Natural killer cell (primary cell): ENCODE results near the gene ZNF830. TPM values are rescaled to one million over a fixed set of nuclear protein-coding genes. Genes with fewer than 3 reads are reported as not detected.

Experiments used
- ATAC-seq, 3 donors: fragments of 150-1000 bp in 2 of 3; fragments of 200-7000 bp in 1 of 3; cut with Tn5 transposase; 1 replicate in 1 of 3; 2 replicates in 2 of 3; pipeline ENCODE4 v1.10.0; 2021; ENCODE audit warnings: mild to moderate bottlenecking in 2 of 3, moderate library complexity in 2 of 3
- DNase-seq, 2 donors: peaks; one replicate each; pipeline versions ENCODE4 v3.0.0 to v3.0.0-alpha.2; 2013 to 2021; ENCODE audit warnings: mixed read lengths in 1 of 2
- H3K27ac ChIP-seq: one replicate; pipeline ENCODE4 v1.5.1; 2013; ENCODE audit warnings: mild to moderate bottlenecking, low read length
- H3K27me3 ChIP-seq: one replicate; pipeline ENCODE4 v1.6.1; 2013; ENCODE audit warnings: low read length; ENCODE audit not compliant: control insufficient read depth, insufficient read depth
- H3K36me3 ChIP-seq: one replicate; pipeline ENCODE4 v1.6.1; 2013; ENCODE audit warnings: low read length; ENCODE audit not compliant: control insufficient read depth, insufficient read depth
- H3K4me1 ChIP-seq: one replicate; pipeline ENCODE4 v1.6.1; 2013; ENCODE audit warnings: low read length; ENCODE audit not compliant: control insufficient read depth, insufficient read depth
- H3K4me3 ChIP-seq: one replicate; pipeline ENCODE4 v1.5.1; 2013; ENCODE audit warnings: low read length
- H3K9me3 ChIP-seq: one replicate; pipeline ENCODE4 v1.6.1; 2013; ENCODE audit warnings: low read length; ENCODE audit not compliant: control insufficient read depth, insufficient read depth
- H3K27ac Mint-ChIP-seq, 2 donors: one replicate each; pipeline ENCODE4 v1.8.0; 2022; ENCODE audit warnings: mild to moderate bottlenecking in 2 of 2, mixed read lengths in 2 of 2, moderate library complexity in 1 of 2
- H3K27me3 Mint-ChIP-seq, 2 donors: one replicate each; pipeline ENCODE4 v1.8.0; 2022; ENCODE audit warnings: low read depth in 2 of 2, mixed read lengths in 2 of 2
- H3K36me3 Mint-ChIP-seq: one replicate; pipeline ENCODE4 v1.8.0; 2022; ENCODE audit warnings: mixed read lengths
- H3K4me1 Mint-ChIP-seq, 2 donors: one replicate each; pipeline ENCODE4 v1.8.0; 2022; ENCODE audit warnings: mixed read lengths in 2 of 2
- H3K4me3 Mint-ChIP-seq: one replicate; pipeline ENCODE4 v1.8.0; 2022; ENCODE audit warnings: mild to moderate bottlenecking, moderate library complexity, mixed read lengths
- H3K9me3 Mint-ChIP-seq, 2 donors: one replicate each; pipeline ENCODE4 v1.8.0; 2022; ENCODE audit warnings: mixed read lengths in 2 of 2
- WGBS: methylation state at CpG from one replicate; pipeline ENCODE4 v1.1.7; 2013; ENCODE audit warnings: missing lambda C conversion rate; ENCODE audit not compliant: insufficient coverage; 5-methylcytosine and 5-hydroxymethylcytosine counted together
- intact Hi-C: fragments of 100-400 bp; cut with micrococcal nuclease; formaldehyde crosslinking; loops from one replicate; pipeline ENCODE4 v1.14.2; 2022
- total RNA-seq, 4 donors: library from RNA; stranded (reverse); fragments of 120-200 nt in 1 of 4; gene quantifications; one replicate each; pipeline versions ENCODE4 v1.2.3 to v1.2.4, GENCODE V29; 2013 to 2022
- TF ChIP-seq, protein P1 (sequence below): fragments of 200-600 bp; IDR thresholded peaks from one replicate; pipeline ENCODE4 v1.8.0; 2022; ENCODE audit warnings: antibody characterized with exemption

The ZNF830 gene
- total RNA-seq, 3 donors from 2014 or later (not counting 1 experiment from before 2014, with no cell fraction given): 33.2 to 44.4 (median 34.3) TPM

DNA sequence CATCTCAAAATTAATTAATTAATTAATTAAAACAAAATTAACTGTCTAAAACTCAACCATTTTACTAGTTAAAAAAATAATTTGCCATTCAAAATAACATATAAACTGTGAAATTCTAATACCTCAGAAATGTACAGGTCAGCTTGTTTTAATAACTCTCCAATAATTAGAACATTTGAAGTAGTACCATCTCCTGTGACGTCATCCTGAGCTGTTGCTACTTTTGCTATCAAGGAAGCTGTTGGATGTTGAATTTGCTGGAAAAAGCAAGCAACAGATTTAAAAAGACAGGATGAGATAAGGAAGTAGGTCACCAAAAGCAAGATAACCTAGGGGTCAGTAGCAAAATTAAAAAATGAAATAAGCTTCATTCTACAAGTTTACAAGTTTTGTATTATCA, 2.9 kb upstream of the ZNF830 start:
- ATAC-seq (no peak), DNase-seq (no peak)
- Mint-ChIP-seq H3K27ac (no peak overlapping the region), H3K4me3 (peak overlapping the region; percentile 38), H3K27me3 (peaks cover 17 to 24% of the 10 kb centered on the region in 2 donors), H3K36me3 (peaks cover 8% of the 10 kb centered on the region), H3K4me1 (peaks cover 22 to 26% of the 10 kb centered on the region in 2 donors), H3K9me3 (peaks cover 0 to 4% of the 10 kb centered on the region in 2 donors)
- Histone ChIP-seq H3K27me3 (no peaks in the 10 kb centered on the region), H3K4me3 (no peak overlapping the region), H3K36me3 (peaks cover under 1% of the 10 kb centered on the region), H3K9me3 (no peaks in the 10 kb centered on the region), H3K27ac (no peak overlapping the region), H3K4me1 (peaks cover 15% of the 10 kb centered on the region)
- intact Hi-C loops: no loop called here
- TF ChIP-seq, protein P1, sequence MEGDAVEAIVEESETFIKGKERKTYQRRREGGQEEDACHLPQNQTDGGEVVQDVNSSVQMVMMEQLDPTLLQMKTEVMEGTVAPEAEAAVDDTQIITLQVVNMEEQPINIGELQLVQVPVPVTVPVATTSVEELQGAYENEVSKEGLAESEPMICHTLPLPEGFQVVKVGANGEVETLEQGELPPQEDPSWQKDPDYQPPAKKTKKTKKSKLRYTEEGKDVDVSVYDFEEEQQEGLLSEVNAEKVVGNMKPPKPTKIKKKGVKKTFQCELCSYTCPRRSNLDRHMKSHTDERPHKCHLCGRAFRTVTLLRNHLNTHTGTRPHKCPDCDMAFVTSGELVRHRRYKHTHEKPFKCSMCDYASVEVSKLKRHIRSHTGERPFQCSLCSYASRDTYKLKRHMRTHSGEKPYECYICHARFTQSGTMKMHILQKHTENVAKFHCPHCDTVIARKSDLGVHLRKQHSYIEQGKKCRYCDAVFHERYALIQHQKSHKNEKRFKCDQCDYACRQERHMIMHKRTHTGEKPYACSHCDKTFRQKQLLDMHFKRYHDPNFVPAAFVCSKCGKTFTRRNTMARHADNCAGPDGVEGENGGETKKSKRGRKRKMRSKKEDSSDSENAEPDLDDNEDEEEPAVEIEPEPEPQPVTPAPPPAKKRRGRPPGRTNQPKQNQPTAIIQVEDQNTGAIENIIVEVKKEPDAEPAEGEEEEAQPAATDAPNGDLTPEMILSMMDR: no peak
- 92% methylated on average over 1 of the region's 1 CpG for WGBS

DNA sequence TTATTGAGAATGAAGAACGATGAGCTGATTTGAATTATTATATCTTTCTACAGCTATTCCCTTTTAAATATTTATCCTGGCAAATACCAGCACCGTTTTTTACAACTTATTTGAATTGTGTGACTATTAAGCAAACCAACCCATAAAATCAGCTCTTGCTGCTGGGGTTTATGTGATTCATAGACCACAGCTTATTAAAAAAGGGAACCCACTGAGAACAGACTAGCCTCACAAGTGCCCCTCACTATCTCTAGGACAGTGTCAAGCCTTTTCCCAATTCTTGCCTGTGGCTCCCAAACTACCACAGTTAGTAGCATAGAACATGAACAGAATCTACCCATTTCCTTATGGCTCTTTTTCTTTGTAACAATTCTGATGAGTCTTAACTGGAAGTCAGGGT, 12.8 kb downstream of the ZNF830 start:
- no peaks in the 10 kb centered on the region for H3K9me3 Mint-ChIP-seq
- Histone ChIP-seq H3K4me3 (no peak overlapping the region), H3K36me3 (no peaks in the 10 kb centered on the region), H3K4me1 (no peaks in the 10 kb centered on the region), H3K9me3 (no peaks in the 10 kb centered on the region), H3K27me3 (no peaks in the 10 kb centered on the region), H3K27ac (no peak overlapping the region)
- ATAC-seq: no peak
- WGBS: 67% methylated on average over 1 of the region's 2 CpGs
- H3K36me3 Mint-ChIP-seq: no peaks in the 10 kb centered on the region
- no peaks in the 10 kb centered on the region for H3K27me3 Mint-ChIP-seq
- intact Hi-C loops: no loop called here
- no peak overlapping the region for H3K27ac Mint-ChIP-seq
- DNase-seq: no peak
- H3K4me1 Mint-ChIP-seq: no peaks in the 10 kb centered on the region
- TF ChIP-seq, protein P1: no peak
- H3K4me3 Mint-ChIP-seq: no peak overlapping the region

DNA sequence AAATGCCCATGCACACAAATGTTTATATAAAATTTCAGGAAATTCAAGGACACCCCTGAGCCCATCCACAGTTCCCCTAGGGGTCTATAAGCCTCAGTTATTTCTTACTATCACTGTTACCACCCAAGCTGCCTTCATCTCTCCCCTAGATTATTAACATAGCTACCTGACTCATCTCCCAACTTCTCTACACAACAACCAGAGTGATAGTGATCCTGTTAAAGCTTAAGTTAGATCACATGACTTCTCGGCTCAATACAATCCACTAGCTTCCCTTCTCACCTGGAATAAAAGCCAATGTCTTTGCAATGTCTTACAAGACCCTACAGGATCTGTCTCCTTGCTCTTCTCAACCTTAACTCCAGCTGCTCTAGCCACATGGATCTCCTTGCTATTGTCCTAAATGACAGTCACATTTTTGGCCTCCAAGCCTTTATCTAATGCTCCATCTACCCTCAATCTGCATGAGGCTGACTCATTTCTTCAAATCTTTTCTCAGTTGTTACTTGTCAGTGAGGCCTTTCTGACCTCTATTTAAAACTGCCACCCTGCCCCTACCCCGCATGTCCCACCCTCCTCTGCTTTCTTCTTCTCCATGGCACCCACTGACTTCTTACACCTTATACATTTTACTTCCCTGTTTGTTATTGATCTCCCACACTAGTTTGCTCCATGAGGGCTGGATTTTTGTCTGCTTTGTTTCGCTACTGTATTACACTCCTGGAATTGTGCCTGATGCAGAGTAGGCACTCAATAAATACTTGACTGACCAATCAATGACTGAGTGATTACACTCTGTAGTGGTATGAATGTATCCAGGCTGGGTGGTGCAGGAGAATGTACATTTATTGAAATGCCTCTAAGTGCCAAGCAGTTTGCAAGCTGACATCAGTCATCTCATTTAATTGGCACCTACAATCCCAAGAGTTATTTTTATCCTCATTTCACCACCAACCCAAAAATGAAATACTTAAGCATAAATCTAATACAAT, 13.8 kb downstream of the ZNF830 start:
- 84% methylated on average over 3 of the region's 3 CpGs for WGBS
- no peaks in the 10 kb centered on the region for H3K27me3 Mint-ChIP-seq
- no peaks in the 10 kb centered on the region for H3K36me3 Mint-ChIP-seq
- Histone ChIP-seq H3K36me3 (no peaks in the 10 kb centered on the region), H3K27me3 (no peaks in the 10 kb centered on the region), H3K4me1 (no peaks in the 10 kb centered on the region), H3K4me3 (no peak overlapping the region), H3K9me3 (no peaks in the 10 kb centered on the region), H3K27ac (no peak overlapping the region)
- H3K4me1 Mint-ChIP-seq: peaks cover 7 to 9% of the 10 kb centered on the region in 2 donors
- no peak overlapping the region for H3K27ac Mint-ChIP-seq
- H3K9me3 Mint-ChIP-seq: no peaks in the 10 kb centered on the region
- H3K4me3 Mint-ChIP-seq: no peak overlapping the region
- intact Hi-C loops: no loop called here
- DNase-seq: no peak
- no peak for ATAC-seq
- TF ChIP-seq, protein P1: no peak
